BE2C (cell line): Measurements from ENCODE around the gene SAE1.
"Not testable (repeated sequence)": the region's sequence is repeated elsewhere in the genome, so short reads cannot be mapped to it uniquely, and the experiment has no call there.

ENCODE experiments used
- DNase-seq: peaks from one replicate; pipeline ENCODE4 v3.0.0-alpha.2; 2020
- H3K27me3 ChIP-seq: fragments of 250-450 bp; sonication (Bioruptor Pico); 2 replicates; pipeline ENCODE4 v1.5.1; 2020; ENCODE audit warnings: mild to moderate bottlenecking
- H3K36me3 ChIP-seq: fragments of 250-450 bp; sonication (Bioruptor Pico); 2 replicates; pipeline ENCODE4 v1.5.1; 2020; ENCODE audit warnings: mild to moderate bottlenecking
- H3K4me1 ChIP-seq: fragments of 250-450 bp; sonication (Bioruptor Pico); 2 replicates; pipeline ENCODE4 v1.5.1; 2020
- H3K4me3 ChIP-seq: 2 replicates; pipeline ENCODE4 v1.5.1; 2011; ENCODE audit warnings: low read depth, low read length
- H3K9me3 ChIP-seq: fragments of 250-450 bp; sonication (Bioruptor Pico); 2 replicates; pipeline ENCODE4 v1.5.1; 2020
- TF ChIP-seq, protein P1 (sequence below): IDR thresholded peaks from 2 replicates; pipeline ENCODE4 v1.5.1; 2012; ENCODE audit warnings: mild to moderate bottlenecking, low read depth, low read length

Gene SAE1

GRCh38 chr19:47240996-47241918 is 110.6 kb downstream of the SAE1 start:
- Histone ChIP-seq H3K27me3 (no peaks in the 10 kb centered on the region), H3K4me1 (peaks cover 14% of the 10 kb centered on the region), H3K36me3 (no peaks in the 10 kb centered on the region), H3K4me3 (peak overlapping the region; percentile 14), H3K9me3 (no peaks in the 10 kb centered on the region)
- TF ChIP-seq, protein P1, sequence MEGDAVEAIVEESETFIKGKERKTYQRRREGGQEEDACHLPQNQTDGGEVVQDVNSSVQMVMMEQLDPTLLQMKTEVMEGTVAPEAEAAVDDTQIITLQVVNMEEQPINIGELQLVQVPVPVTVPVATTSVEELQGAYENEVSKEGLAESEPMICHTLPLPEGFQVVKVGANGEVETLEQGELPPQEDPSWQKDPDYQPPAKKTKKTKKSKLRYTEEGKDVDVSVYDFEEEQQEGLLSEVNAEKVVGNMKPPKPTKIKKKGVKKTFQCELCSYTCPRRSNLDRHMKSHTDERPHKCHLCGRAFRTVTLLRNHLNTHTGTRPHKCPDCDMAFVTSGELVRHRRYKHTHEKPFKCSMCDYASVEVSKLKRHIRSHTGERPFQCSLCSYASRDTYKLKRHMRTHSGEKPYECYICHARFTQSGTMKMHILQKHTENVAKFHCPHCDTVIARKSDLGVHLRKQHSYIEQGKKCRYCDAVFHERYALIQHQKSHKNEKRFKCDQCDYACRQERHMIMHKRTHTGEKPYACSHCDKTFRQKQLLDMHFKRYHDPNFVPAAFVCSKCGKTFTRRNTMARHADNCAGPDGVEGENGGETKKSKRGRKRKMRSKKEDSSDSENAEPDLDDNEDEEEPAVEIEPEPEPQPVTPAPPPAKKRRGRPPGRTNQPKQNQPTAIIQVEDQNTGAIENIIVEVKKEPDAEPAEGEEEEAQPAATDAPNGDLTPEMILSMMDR = no peak
- peak; percentile 78 for DNase-seq

GRCh38 chr19:47241919-47242577 is 111.4 kb downstream of the SAE1 start:
- no peak for DNase-seq
- Histone ChIP-seq H3K36me3 (no peaks in the 10 kb centered on the region), H3K4me1 (peaks cover 14% of the 10 kb centered on the region), H3K4me3 (no peak overlapping the region), H3K9me3 (no peaks in the 10 kb centered on the region), H3K27me3 (no peaks in the 10 kb centered on the region)
- TF ChIP-seq, protein P1 = no peak

- TF ChIP-seq, protein P1 = no peak
- Histone ChIP-seq H3K36me3 (no peaks in the 10 kb centered on the region), H3K4me3 (peak overlapping the region; percentile 40; the same call in 1 of the 2 replicates), H3K4me1 (peaks cover 14% of the 10 kb centered on the region), H3K9me3 (no peaks in the 10 kb centered on the region), H3K27me3 (no peaks in the 10 kb centered on the region)
- no peak for DNase-seq
Measured at GRCh38 chr19:47243364-47243775, 112.7 kb downstream of the SAE1 start.

DNA sequence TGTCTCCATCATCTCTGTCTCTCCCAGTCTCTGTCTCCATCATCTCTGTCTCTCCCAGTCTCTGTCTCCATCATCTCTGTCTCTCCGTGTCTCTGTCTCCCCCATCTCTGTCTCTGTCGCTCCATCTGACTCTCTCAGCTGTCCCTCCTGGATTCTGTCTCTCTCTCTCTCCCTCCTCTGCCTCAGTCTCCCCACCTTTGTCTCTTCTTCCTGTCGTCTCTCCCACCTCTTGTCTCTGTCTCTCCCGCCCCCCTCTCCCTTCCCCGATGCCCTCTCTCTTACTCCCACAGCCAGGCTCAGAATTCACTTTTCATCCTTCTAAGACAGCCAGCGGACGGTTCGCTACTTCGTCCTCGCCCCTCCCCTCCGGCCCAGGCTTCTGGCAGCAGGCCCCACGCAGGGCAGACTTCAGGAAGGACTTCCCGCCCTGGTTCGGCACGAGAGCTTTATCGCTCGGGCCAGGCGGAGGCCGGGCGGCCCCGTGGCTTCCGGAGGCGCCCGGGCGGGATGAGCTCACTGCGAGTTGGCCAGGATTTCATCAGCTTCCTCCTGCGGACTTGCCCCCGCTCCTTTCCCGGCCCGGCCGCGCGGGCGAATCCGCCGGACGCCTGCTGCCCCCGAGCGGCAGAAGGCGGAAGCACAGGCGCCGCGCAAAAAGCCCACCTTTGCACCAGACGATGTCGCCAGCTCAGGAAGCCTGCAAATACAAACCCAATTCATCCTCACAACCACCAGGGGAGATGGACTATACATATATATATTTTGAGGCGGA is 113.3 kb downstream of the SAE1 start:
- H3K4me1 ChIP-seq = peaks cover 14% of the 10 kb centered on the region
- no peaks in the 10 kb centered on the region for H3K27me3 ChIP-seq
- peak overlapping the region; percentile 42 for H3K4me3 ChIP-seq
- H3K9me3 ChIP-seq = no peaks in the 10 kb centered on the region
- no peaks in the 10 kb centered on the region for H3K36me3 ChIP-seq
- TF ChIP-seq, protein P1 = peak; percentile 86
- DNase-seq = peak; percentile 95

DNA sequence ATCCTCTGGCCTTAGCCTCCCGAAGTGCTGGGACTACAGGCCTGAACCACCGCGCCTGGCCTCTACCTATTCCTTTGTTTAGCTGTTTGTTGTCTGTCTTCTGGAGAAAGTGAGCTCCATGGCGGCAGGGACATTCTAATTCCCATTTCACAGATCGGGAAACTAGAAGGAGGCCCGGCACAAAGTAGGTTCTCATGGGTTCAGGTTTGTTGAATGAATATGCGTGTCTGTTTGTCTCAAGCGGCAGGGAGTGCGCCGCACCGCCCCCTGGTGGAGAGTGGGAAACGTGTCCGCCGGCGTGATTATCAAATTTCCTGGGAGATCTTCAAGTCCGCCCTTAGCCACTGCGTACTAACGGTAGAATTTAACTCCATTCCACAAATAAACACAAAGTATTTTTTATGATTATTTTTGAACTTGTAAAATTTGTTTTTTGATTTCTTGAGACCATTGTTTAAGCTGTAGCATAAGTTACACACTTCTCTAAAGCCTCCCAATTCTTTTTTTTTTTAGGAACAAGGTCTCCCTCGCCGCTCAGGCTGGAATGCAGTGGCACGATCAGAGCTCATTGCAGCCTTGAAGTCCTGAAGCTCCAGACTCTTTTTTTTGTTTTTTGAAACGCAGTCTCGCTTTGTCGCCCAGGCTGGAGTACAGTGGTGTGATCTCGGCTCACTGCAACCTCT is 116.8 kb downstream of the SAE1 start:
- DNase-seq = peak; percentile 82
- Histone ChIP-seq H3K36me3 (no peaks in the 10 kb centered on the region), H3K4me1 (peaks cover 2% of the 10 kb centered on the region; the same call in 1 of the 2 replicates), H3K4me3 (no peak overlapping the region), H3K9me3 (no peaks in the 10 kb centered on the region), H3K27me3 (no peaks in the 10 kb centered on the region)
- TF ChIP-seq, protein P1 = peak; percentile 90

DNA sequence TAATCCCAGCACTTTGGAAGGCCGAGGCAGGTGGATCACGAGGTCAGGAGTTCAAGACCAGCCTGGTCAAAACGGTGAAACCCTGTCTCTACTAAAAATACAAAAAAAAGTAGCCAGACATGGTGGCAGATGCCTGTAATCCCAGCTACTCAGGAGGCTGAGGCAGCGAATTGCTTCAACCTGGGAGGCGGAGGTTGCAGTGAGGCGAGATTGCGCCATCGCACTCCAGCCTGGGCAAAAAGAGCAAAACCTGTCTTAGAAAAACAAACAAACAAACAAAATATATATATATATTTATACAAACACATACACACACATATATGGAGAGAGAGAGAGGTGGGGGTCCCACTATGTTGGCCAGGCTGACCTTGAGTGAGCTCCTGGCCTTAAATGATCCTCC is 122.4 kb downstream of the SAE1 start:
- not testable (repeated sequence) for H3K4me3 ChIP-seq, DNase-seq, H3K27me3 ChIP-seq, H3K9me3 ChIP-seq, H3K36me3 ChIP-seq, H3K4me1 ChIP-seq
